Sigmoid colon (tissue), 7 donors: ENCODE results near the gene ITGAD. TPM values are rescaled to one million over a fixed set of nuclear protein-coding genes. Genes with fewer than 3 reads are reported as not detected.

ENCODE experiments used
- DNase-seq: peaks from one replicate; pipeline ENCODE4 v3.0.0-alpha.2; 2019
- H3K27ac ChIP-seq, 4 donors: fragments of 200-600 bp; sonication (generic); one replicate each; pipeline ENCODE4 v1.5.1; 2016 to 2019; ENCODE audit warnings: mild to moderate bottlenecking in 1 of 4
- H3K27me3 ChIP-seq, 3 donors: fragments of 200-600 bp; sonication (generic); one replicate each; pipeline ENCODE4 v1.5.1; 2019; ENCODE audit warnings: mild to moderate bottlenecking in 1 of 3
- H3K36me3 ChIP-seq, 4 donors: fragments of 200-600 bp; sonication (generic); one replicate each; pipeline ENCODE4 v1.5.1; 2016 to 2019
- H3K4me1 ChIP-seq, 4 donors: fragments of 200-600 bp; sonication (generic); one replicate each; pipeline ENCODE4 v1.5.1; 2017 to 2019
- H3K4me3 ChIP-seq, 4 donors: fragments of 200-600 bp; sonication (generic); one replicate each; pipeline ENCODE4 v1.5.1; 2017 to 2019; ENCODE audit warnings: mild to moderate bottlenecking in 2 of 4, moderate library complexity in 1 of 4
- H3K9me3 ChIP-seq, 4 donors: fragments of 200-600 bp in 3 of 4; sonication (generic) in 3 of 4; one replicate each; pipeline versions ENCODE4 v1.5.1 to v1.6.1; 2013 to 2019
- CTCF ChIP-seq, 4 experiments: fragments of 450-650 bp in 3 of 4; fragments of 200-600 bp in 1 of 4; IDR thresholded peaks; one replicate each; pipeline ENCODE4 v1.5.1; 2016 to 2019; ENCODE audit warnings: antibody characterized with exemption in 4 of 4, mild to moderate bottlenecking in 3 of 4, moderate library complexity in 2 of 4
- EP300 ChIP-seq, 4 donors: sonication (generic); formaldehyde crosslinking; IDR thresholded peaks; one replicate each; pipeline ENCODE4 v1.6.1; 2017; ENCODE audit warnings: antibody characterized with exemption in 4 of 4
- POLR2A ChIP-seq, 2 donors: fragments of 450-650 bp; IDR thresholded peaks; one replicate each; pipeline ENCODE4 v1.6.1; 2016; ENCODE audit warnings: antibody characterized with exemption in 2 of 2, mild to moderate bottlenecking in 2 of 2, moderate library complexity in 2 of 2
- POLR2AphosphoS5 ChIP-seq, 4 donors: sonication (generic); formaldehyde crosslinking; IDR thresholded peaks; one replicate each; pipeline ENCODE4 v1.6.1; 2017; ENCODE audit warnings: antibody characterized with exemption in 4 of 4
- whole genome bisulfite sequencing, 2 donors: extraction: QIAGEN DNeasy Blood & Tissue Kit; methylation state at CpG; one replicate each; pipeline ENCODE4 v1.1.7; 2013; 5-methylcytosine and 5-hydroxymethylcytosine counted together
- intact Hi-C: fragments of 100-400 bp; cut with DNase I; formaldehyde crosslinking; loops from one replicate; pipeline ENCODE4 v1.15.1; 2023
- polyA plus RNA-seq, 3 donors: library from polyadenylated mRNA; stranded (reverse); fragments of 200-250 nt; gene quantifications; one replicate each; pipeline ENCODE4 v1.2.3, GENCODE V29; 2013
- total RNA-seq, 4 donors: library from RNA; depleted of rRNA; stranded (reverse); fragments of >200 nt; gene quantifications; one replicate each; pipeline ENCODE4 v1.1.0, GENCODE V29; 2016
- donor health status: healthy with polysubstance abuse.
- donor health status: Bipolar disorder and iron deficiency.
- donor health status: healthy.

ITGAD gene
- total and polyA plus RNA-seq, 7 donors: 0.22 TPM; not detected in 6

GRCh38 chr16:31380201-31380600 is 12.9 kb upstream of the ITGAD start:
- no peaks in the 10 kb centered on the region for H3K36me3 ChIP-seq
- H3K9me3 ChIP-seq: peaks cover 0 to 1% (median under 1%) of the 10 kb centered on the region in 4 donors
- H3K27ac ChIP-seq: no peak overlapping the region
- TF ChIP-seq POLR2A (IDR thresholded peaks at IDR 0.05) (no peak), EP300 (IDR thresholded peaks at IDR 0.05) (no peak), CTCF (IDR thresholded peaks at IDR 0.05) (no peak), POLR2AphosphoS5 (IDR thresholded peaks at IDR 0.05) (no peak)
- WGBS, 2 donors: 80 to 85% methylated on average over 12 of the region's 12 CpGs
- DNase-seq: no peak
- no peak overlapping the region for H3K4me3 ChIP-seq
- intact Hi-C loops: no loop called here
- H3K4me1 ChIP-seq: no peaks in the 10 kb centered on the region
- peaks cover 0 to 20% (median 0%) of the 10 kb centered on the region in 3 donors for H3K27me3 ChIP-seq

- peaks cover 0 to 21% (median 0%) of the 10 kb centered on the region in 3 donors for H3K27me3 ChIP-seq
- H3K36me3 ChIP-seq: no peaks in the 10 kb centered on the region
- no peak overlapping the region for H3K4me3 ChIP-seq
- DNase-seq: no peak
- H3K27ac ChIP-seq: no peak overlapping the region
- H3K9me3 ChIP-seq: no peaks in the 10 kb centered on the region
- no peaks in the 10 kb centered on the region for H3K4me1 ChIP-seq
- TF ChIP-seq CTCF (IDR thresholded peaks at IDR 0.05) (peak in 1 of 4 experiments; percentile 11), POLR2A (IDR thresholded peaks at IDR 0.05) (no peak)
- WGBS, 2 donors: 27 to 29% methylated on average over 14 of the region's 14 CpGs
- intact Hi-C loops: no loop called here
Measured at GRCh38 chr16:31382485-31383161, 10.5 kb upstream of the ITGAD start.

- Histone ChIP-seq H3K27me3 (peaks cover 0 to 21% (median 0%) of the 10 kb centered on the region in 3 donors), H3K36me3 (no peaks in the 10 kb centered on the region), H3K4me1 (no peaks in the 10 kb centered on the region), H3K27ac (no peak overlapping the region), H3K4me3 (no peak overlapping the region), H3K9me3 (no peaks in the 10 kb centered on the region)
- TF ChIP-seq CTCF (IDR thresholded peaks at IDR 0.05) (no peak), POLR2A (IDR thresholded peaks at IDR 0.05) (no peak), EP300 (IDR thresholded peaks at IDR 0.05) (no peak), POLR2AphosphoS5 (IDR thresholded peaks at IDR 0.05) (no peak)
- intact Hi-C loops: no loop called here
- DNase-seq: no peak
- 15 to 81% methylated on average over 4 of the region's 4 CpGs for WGBS, 2 donors
Measured at GRCh38 chr16:31385680-31386079, 7.5 kb upstream of the ITGAD start.

- DNase-seq: no peak
- Histone ChIP-seq H3K27me3 (peaks cover 0 to 21% (median 0%) of the 10 kb centered on the region in 3 donors), H3K36me3 (no peaks in the 10 kb centered on the region), H3K4me3 (no peak overlapping the region), H3K4me1 (no peaks in the 10 kb centered on the region), H3K27ac (no peak overlapping the region), H3K9me3 (no peaks in the 10 kb centered on the region)
- intact Hi-C loops: no loop called here
- TF ChIP-seq POLR2A (IDR thresholded peaks at IDR 0.05): no peak
- TF ChIP-seq POLR2AphosphoS5 (IDR thresholded peaks at IDR 0.05): no peak
- TF ChIP-seq CTCF (IDR thresholded peaks at IDR 0.05): no peak
- no peak for TF ChIP-seq EP300 (IDR thresholded peaks at IDR 0.05)
- WGBS, 2 donors: 22 to 51% methylated on average over 6 of the region's 6 CpGs
Measured at GRCh38 chr16:31386157-31386984, 6.8 kb upstream of the ITGAD start.
